DOHH2 (cell line): ENCODE data around the gene SGCE.

Source experiments
- CTCF ChIP-seq: fragments of 200-600 bp; sonication (generic); IDR thresholded peaks from one replicate; pipeline ENCODE4 v1.5.1; 2014; ENCODE audit warnings: antibody characterized with exemption, mild to moderate bottlenecking, low read depth, low read length; ENCODE audit not compliant: poor library complexity, severe bottlenecking
- EZH2phosphoT487 ChIP-seq: fragments of 200-600 bp; sonication (generic); IDR thresholded peaks from 2 replicates; pipeline ENCODE4 v1.6.1; 2017; ENCODE audit warnings: borderline replicate concordance, mild to moderate bottlenecking, antibody characterized with exemption, low read length, moderate library complexity, mixed read lengths

GRCh38 chr7:94580601-94581000 is 75.3 kb downstream of the SGCE start:
- TF ChIP-seq CTCF = no peak
- TF ChIP-seq EZH2phosphoT487 = no peak
